Mesendoderm (in vitro differentiated cells): ENCODE data around the gene NGRN.
A peak's percentile ranks its signal among the peaks of the same experiment; 100 is the strongest.
"Not testable (repeated sequence)": the region's sequence is repeated elsewhere in the genome, so short reads cannot be mapped to it uniquely, and the experiment has no call there.

ENCODE experiments used
- DNase-seq: peaks from one replicate; pipeline ENCODE4 v3.0.0; 2013
- H2AK5ac ChIP-seq: 2 replicates; pipeline ENCODE4 v1.6.1; 2013; ENCODE audit warnings: low read length, inconsistent platforms
- H2BK120ac ChIP-seq: 2 replicates; pipeline ENCODE4 v1.6.1; 2013; ENCODE audit warnings: low read depth, mild to moderate bottlenecking, low read length, moderate library complexity, mixed read lengths
- H2BK15ac ChIP-seq: replicated peaks from 2 replicates; pipeline ENCODE4 v1.6.1; 2013; ENCODE audit warnings: low read depth, mild to moderate bottlenecking, moderate library complexity
- H2BK5ac ChIP-seq: 2 replicates; pipeline ENCODE4 v1.6.1; 2013; ENCODE audit warnings: low read length, inconsistent platforms
- H3K18ac ChIP-seq: 2 replicates; pipeline ENCODE4 v1.6.1; 2013; ENCODE audit warnings: mild to moderate bottlenecking, low read length, mixed read lengths
- H3K23ac ChIP-seq: one replicate; pipeline ENCODE4 v1.6.1; 2013; ENCODE audit warnings: low read length
- H3K27ac ChIP-seq: 2 replicates; pipeline ENCODE4 v1.5.1; 2013; ENCODE audit warnings: low read depth, mild to moderate bottlenecking, inconsistent platforms, low read length, moderate library complexity
- H3K27me3 ChIP-seq: 2 replicates; pipeline ENCODE4 v1.6.1; 2013; ENCODE audit warnings: low read length, control low read depth, mild to moderate bottlenecking, inconsistent platforms; ENCODE audit not compliant: insufficient read depth, poor library complexity
- H3K36me3 ChIP-seq: 2 replicates; pipeline ENCODE4 v1.6.1; 2013; ENCODE audit warnings: low read length, inconsistent platforms; ENCODE audit not compliant: control insufficient read depth, insufficient read depth
- H3K4ac ChIP-seq: one replicate; pipeline ENCODE4 v1.6.1; 2013; ENCODE audit warnings: low read depth, mild to moderate bottlenecking, low read length, moderate library complexity
- H3K4me1 ChIP-seq: 2 replicates; pipeline ENCODE4 v1.6.1; 2013; ENCODE audit warnings: low read depth, low read length, inconsistent platforms; ENCODE audit not compliant: control insufficient read depth
- H3K4me2 ChIP-seq: 2 replicates; pipeline ENCODE4 v1.6.1; 2013; ENCODE audit warnings: low read length
- H3K4me3 ChIP-seq: 2 replicates; pipeline ENCODE4 v1.5.1; 2013; ENCODE audit warnings: mild to moderate bottlenecking, low read length
- H3K56ac ChIP-seq: one replicate; pipeline ENCODE4 v1.6.1; 2013; ENCODE audit warnings: low read length
- H3K79me1 ChIP-seq: 2 replicates; pipeline ENCODE4 v1.6.1; 2013; ENCODE audit warnings: low read length, inconsistent platforms
- H3K79me2 ChIP-seq: 2 replicates; pipeline ENCODE4 v1.6.1; 2013; ENCODE audit warnings: mild to moderate bottlenecking, low read length; ENCODE audit not compliant: control insufficient read depth, insufficient read depth
- H3K9ac ChIP-seq: 2 replicates; pipeline ENCODE4 v1.6.1; 2013; ENCODE audit warnings: low read length, inconsistent platforms
- H4K5ac ChIP-seq: one replicate; pipeline ENCODE4 v1.6.1; 2013; ENCODE audit warnings: low read length
- H4K8ac ChIP-seq: one replicate; pipeline ENCODE4 v1.6.1; 2013; ENCODE audit warnings: low read depth, mild to moderate bottlenecking, control low read depth, low read length, moderate library complexity
- WGBS: extraction: QIAGEN DNeasy Blood & Tissue Kit; methylation state at CpG from one replicate; pipeline ENCODE4 v1.1.7; 2013; ENCODE audit warnings: low lambda C conversion rate, missing lambda C conversion rate; ENCODE audit not compliant: insufficient coverage; ENCODE audit errors: extremely low coverage; 5-methylcytosine and 5-hydroxymethylcytosine counted together

The NGRN gene

DNA sequence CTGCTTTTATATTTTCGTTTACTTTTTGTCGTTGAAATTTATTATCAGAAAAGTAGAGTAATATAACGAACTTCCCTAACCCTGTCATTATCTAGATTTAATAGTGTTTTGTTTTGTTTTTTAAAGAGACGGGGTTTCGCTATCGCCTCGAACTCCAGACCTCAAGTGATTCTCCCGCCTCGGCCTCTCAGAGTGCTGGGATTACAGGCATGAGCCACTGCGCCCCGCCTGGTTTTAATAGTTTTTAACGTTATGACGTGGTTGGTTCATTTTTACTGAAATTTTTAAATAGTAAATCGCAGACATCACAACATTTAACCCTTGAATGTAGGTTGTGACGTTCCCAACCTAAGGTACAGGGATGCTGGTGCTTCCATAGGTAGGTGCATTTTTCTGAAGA, 1.0 kb downstream of the NGRN start:
- no CpG with 5 or more reads among the region's 15 CpGs for WGBS
- no peak overlapping the region for H3K4ac ChIP-seq
- H3K4me3 ChIP-seq, result peak overlapping the region; percentile 94
- no peaks in the 10 kb centered on the region for H3K27me3 ChIP-seq
- peaks cover 49% of the 10 kb centered on the region for H3K79me2 ChIP-seq
- no peak overlapping the region for H2BK5ac ChIP-seq
- peaks cover 8% of the 10 kb centered on the region for H3K36me3 ChIP-seq
- H4K5ac ChIP-seq, result no peak overlapping the region
- H4K8ac ChIP-seq, result no peak overlapping the region
- H3K4me2 ChIP-seq, result peak overlapping the region; percentile 80
- H3K27ac ChIP-seq, result no peak overlapping the region
- peak overlapping the region; percentile 95 for H3K9ac ChIP-seq
- H3K79me1 ChIP-seq, result peaks cover 20% of the 10 kb centered on the region
- H2AK5ac ChIP-seq, result no peak overlapping the region
- H3K4me1 ChIP-seq, result peaks cover 11% of the 10 kb centered on the region
- H3K56ac ChIP-seq, result peak overlapping the region; percentile 97
- H2BK15ac ChIP-seq, result no peak overlapping the region
- no peak overlapping the region for H3K23ac ChIP-seq
- no peak overlapping the region for H2BK120ac ChIP-seq
- no peak overlapping the region for H3K18ac ChIP-seq
- DNase-seq, result no peak

DNA sequence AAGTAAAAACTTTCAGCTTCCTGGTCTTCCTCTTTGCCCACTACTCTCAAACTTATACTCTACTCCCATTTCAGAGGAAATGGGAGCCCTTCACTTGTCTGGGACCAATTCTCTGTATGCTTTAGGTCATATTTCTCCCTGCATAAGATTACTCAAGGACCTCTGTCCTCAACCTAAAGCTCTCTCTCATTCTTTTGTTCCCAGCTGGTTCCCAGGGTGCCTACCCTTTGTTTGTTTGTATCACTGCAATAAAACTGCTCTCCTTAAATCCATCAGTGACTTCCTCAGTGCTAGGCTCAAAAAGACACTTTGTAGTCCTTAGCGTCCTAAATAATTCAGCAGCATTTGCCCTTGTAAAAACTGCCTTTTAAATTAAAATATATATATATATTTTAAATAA, 2.9 kb downstream of the NGRN start:
- H3K9ac ChIP-seq, result peak overlapping the region; percentile 34
- H3K4me2 ChIP-seq, result no peak overlapping the region
- no peak overlapping the region for H4K8ac ChIP-seq
- H2BK15ac ChIP-seq, result no peak overlapping the region
- no peaks in the 10 kb centered on the region for H3K27me3 ChIP-seq
- no peak overlapping the region for H3K4me3 ChIP-seq
- H3K27ac ChIP-seq, result no peak overlapping the region
- no peak overlapping the region for H2AK5ac ChIP-seq
- no peak overlapping the region for H3K18ac ChIP-seq
- peaks cover 24% of the 10 kb centered on the region for H3K79me1 ChIP-seq
- no peak overlapping the region for H2BK5ac ChIP-seq
- no peak overlapping the region for H4K5ac ChIP-seq
- peaks cover 14% of the 10 kb centered on the region for H3K36me3 ChIP-seq
- peaks cover 54% of the 10 kb centered on the region for H3K79me2 ChIP-seq
- WGBS, result no CpG with 5 or more reads among the region's 1 CpG
- H3K4ac ChIP-seq, result no peak overlapping the region
- peaks cover 11% of the 10 kb centered on the region for H3K4me1 ChIP-seq
- H3K56ac ChIP-seq, result peak overlapping the region; percentile 17
- H2BK120ac ChIP-seq, result no peak overlapping the region
- peak; percentile 40 for DNase-seq
- no peak overlapping the region for H3K23ac ChIP-seq

DNA sequence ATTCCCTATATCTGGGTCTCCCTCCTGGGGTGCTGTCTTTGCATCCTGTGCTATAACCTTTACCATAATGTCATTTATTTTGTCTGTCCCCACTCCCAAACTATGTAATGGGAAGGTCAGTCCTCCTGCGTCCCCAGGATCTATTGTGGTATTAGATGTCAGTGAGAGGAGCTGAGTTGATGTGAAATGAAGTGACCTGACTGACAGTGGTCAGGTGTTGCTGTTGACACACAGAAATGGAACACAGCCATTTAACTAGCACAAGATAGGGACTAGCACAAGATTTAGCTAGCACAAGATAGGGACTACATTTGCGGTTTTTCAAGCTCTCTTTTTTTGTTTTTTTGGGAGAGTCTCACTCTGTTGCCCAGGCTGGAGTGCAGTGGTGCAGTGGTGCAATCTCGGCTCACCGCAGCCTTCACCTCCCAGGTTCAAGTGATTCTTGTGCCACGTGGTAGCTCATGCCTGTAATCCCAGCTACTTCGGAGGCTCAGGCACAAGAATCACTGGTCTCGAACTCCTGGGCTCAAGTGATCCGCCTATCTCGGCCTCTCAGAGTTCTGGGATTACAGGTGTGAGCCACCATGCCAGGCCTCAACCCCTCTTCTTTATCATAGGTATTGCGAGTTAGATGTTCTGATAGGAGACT, 5.2 kb downstream of the NGRN start:
- Histone ChIP-seq H4K8ac (no peak overlapping the region), H3K4me2 (no peak overlapping the region), H3K79me1 (peaks cover 22% of the 10 kb centered on the region), H3K18ac (no peak overlapping the region), H3K79me2 (peaks cover 54% of the 10 kb centered on the region), H3K56ac (no peak overlapping the region), H3K9ac (no peak overlapping the region), H2AK5ac (no peak overlapping the region), H3K4me1 (peaks cover 7% of the 10 kb centered on the region), H3K36me3 (peaks cover 14% of the 10 kb centered on the region), H2BK5ac (no peak overlapping the region), H3K4me3 (no peak overlapping the region), H3K23ac (no peak overlapping the region), H3K27me3 (no peaks in the 10 kb centered on the region), H3K4ac (no peak overlapping the region), H4K5ac (no peak overlapping the region), H2BK15ac (no peak overlapping the region), H2BK120ac (no peak overlapping the region), H3K27ac (no peak overlapping the region)
- no peak for DNase-seq
- WGBS, result no CpG with 5 or more reads among the region's 10 CpGs

DNA sequence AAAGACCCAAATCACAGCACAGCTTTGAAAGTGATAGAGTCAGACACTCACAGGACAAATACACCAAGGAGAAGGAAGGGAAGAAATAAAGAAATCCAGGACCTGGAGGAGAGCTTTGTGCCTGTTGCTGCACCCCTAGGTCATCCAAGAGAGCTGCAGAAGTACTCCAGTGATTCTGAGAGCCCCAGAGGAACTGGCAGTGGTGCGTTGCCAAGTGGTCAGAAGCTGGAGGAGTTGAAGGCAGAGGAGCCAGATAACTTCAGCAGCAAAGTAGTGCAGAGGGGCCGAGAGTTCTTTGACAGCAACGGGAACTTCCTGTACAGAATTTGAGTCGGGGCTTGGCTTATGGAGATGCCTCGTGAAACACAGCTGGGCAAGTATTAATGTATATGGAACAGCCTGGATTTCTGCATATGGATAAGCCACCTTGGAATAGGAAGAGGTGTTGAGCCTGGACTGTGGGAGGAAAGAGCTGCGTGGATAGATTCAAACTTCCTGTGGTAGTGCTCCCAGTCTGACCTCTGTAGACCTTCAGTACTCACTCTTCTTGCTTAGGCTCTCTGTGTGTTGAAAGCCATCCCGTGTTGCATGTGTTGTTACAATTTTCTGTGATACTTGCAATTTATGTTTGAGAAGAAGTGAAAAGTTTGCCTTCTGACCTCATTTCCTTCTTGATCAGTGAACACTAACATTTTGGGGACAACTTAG, 6.1 kb downstream of the NGRN start:
- no peak overlapping the region for H3K56ac ChIP-seq
- peaks cover 22% of the 10 kb centered on the region for H3K79me1 ChIP-seq
- no CpG with 5 or more reads among the region's 7 CpGs for WGBS
- no peak for DNase-seq
- no peak overlapping the region for H3K4ac ChIP-seq
- no peak overlapping the region for H3K4me3 ChIP-seq
- H3K36me3 ChIP-seq, result peaks cover 14% of the 10 kb centered on the region
- H3K4me1 ChIP-seq, result peaks cover 7% of the 10 kb centered on the region
- H3K9ac ChIP-seq, result no peak overlapping the region
- no peak overlapping the region for H4K8ac ChIP-seq
- H2AK5ac ChIP-seq, result no peak overlapping the region
- H2BK5ac ChIP-seq, result no peak overlapping the region
- H3K27me3 ChIP-seq, result no peaks in the 10 kb centered on the region
- peaks cover 46% of the 10 kb centered on the region for H3K79me2 ChIP-seq
- H4K5ac ChIP-seq, result no peak overlapping the region
- H3K4me2 ChIP-seq, result no peak overlapping the region
- no peak overlapping the region for H3K23ac ChIP-seq
- no peak overlapping the region for H3K27ac ChIP-seq
- H2BK120ac ChIP-seq, result no peak overlapping the region
- no peak overlapping the region for H3K18ac ChIP-seq
- H2BK15ac ChIP-seq, result no peak overlapping the region

- not testable (repeated sequence) for H3K4ac ChIP-seq, H3K4me2 ChIP-seq, H3K79me1 ChIP-seq, H4K5ac ChIP-seq, H4K8ac ChIP-seq, H3K36me3 ChIP-seq, DNase-seq, H3K4me3 ChIP-seq, H3K56ac ChIP-seq, H3K18ac ChIP-seq, H3K4me1 ChIP-seq, H2BK120ac ChIP-seq, H2BK15ac ChIP-seq, H3K27me3 ChIP-seq, H2BK5ac ChIP-seq, H3K27ac ChIP-seq, H3K9ac ChIP-seq, H2AK5ac ChIP-seq, H3K79me2 ChIP-seq, H3K23ac ChIP-seq
- WGBS, result no CpG with 5 or more reads among the region's 12 CpGs
Measured at GRCh38 chr15:90278467-90278866, 13.0 kb downstream of the NGRN start.
